Liver (tissue), 9 donors: Measurements from ENCODE around the gene ASTN1. TPM values are rescaled to one million over a fixed set of nuclear protein-coding genes. Genes with fewer than 3 reads are reported as not detected.
A peak's percentile ranks its signal among the peaks of the same experiment; 100 is the strongest.

Experiments
- DNase-seq: peaks from one replicate; pipeline ENCODE4 v3.0.0-alpha.2; 2017; ENCODE audit warnings: low spot score
- H3K27ac ChIP-seq, 2 donors: one replicate each; pipeline ENCODE4 v1.7.0; 2013; ENCODE audit warnings: inconsistent platforms in 2 of 2, low read length in 2 of 2, control low read depth in 1 of 2, low read depth in 1 of 2, mild to moderate bottlenecking in 1 of 2
- H3K27me3 ChIP-seq, 4 donors: one replicate each; pipeline versions ENCODE4 v1.6.1 to v1.7.0; 2013; ENCODE audit warnings: low read length in 3 of 4, inconsistent platforms in 1 of 4, mild to moderate bottlenecking in 1 of 4, moderate library complexity in 1 of 4; ENCODE audit not compliant: control insufficient read depth in 4 of 4, insufficient read depth in 4 of 4
- H3K36me3 ChIP-seq, 4 donors: one replicate each; pipeline versions ENCODE4 v1.6.1 to v1.7.0; 2013; ENCODE audit warnings: low read length in 3 of 4, mild to moderate bottlenecking in 3 of 4, low read depth in 1 of 4, moderate library complexity in 1 of 4; ENCODE audit not compliant: control insufficient read depth in 4 of 4, insufficient read depth in 3 of 4
- H3K4me1 ChIP-seq, 4 donors: one replicate each; pipeline versions ENCODE4 v1.6.1 to v1.7.0; 2013; ENCODE audit warnings: low read length in 3 of 4, mild to moderate bottlenecking in 3 of 4, moderate library complexity in 1 of 4; ENCODE audit not compliant: control insufficient read depth in 4 of 4, insufficient read depth in 4 of 4
- H3K4me3 ChIP-seq, 3 donors: one replicate each; pipeline versions ENCODE4 v1.6.1 to v1.7.0; 2013; ENCODE audit warnings: low read length in 3 of 3, control low read depth in 1 of 3, low read depth in 1 of 3, mild to moderate bottlenecking in 1 of 3
- H3K9ac ChIP-seq, 2 donors: one replicate each; pipeline ENCODE4 v1.7.0; 2013; ENCODE audit warnings: low read length in 2 of 2, mild to moderate bottlenecking in 2 of 2, moderate library complexity in 2 of 2, control low read depth in 1 of 2, low read depth in 1 of 2
- H3K9me3 ChIP-seq, 4 donors: one replicate each; pipeline versions ENCODE4 v1.6.1 to v1.7.0; 2013; ENCODE audit warnings: low read length in 3 of 4; ENCODE audit not compliant: control insufficient read depth in 4 of 4
- ATF3 ChIP-seq: IDR thresholded peaks from 2 replicates; pipeline ENCODE4 v1.6.1; 2016; ENCODE audit warnings: antibody characterized with exemption
- CTCF ChIP-seq: fragments of 150-350 bp; IDR thresholded peaks from 2 replicates; pipeline ENCODE4 v1.5.1; 2017; ENCODE audit warnings: improper control_type of control experiment, low read depth, low read length; ENCODE audit not compliant: missing input control
- EGR1 ChIP-seq, 2 donors: IDR thresholded peaks; 2 replicates each; pipeline ENCODE4 v1.6.1; 2016 to 2018; ENCODE audit warnings: antibody characterized with exemption in 2 of 2, low read depth in 2 of 2
- FOXA1 ChIP-seq: IDR thresholded peaks from 2 replicates; pipeline ENCODE4 v1.6.1; 2016; ENCODE audit warnings: antibody characterized with exemption
- FOXA2 ChIP-seq: IDR thresholded peaks from 2 replicates; pipeline ENCODE4 v1.6.1; 2016; ENCODE audit warnings: antibody characterized with exemption
- GABPA ChIP-seq, 2 donors: IDR thresholded peaks in 1 of 2; conservative IDR thresholded peaks in 1 of 2; 2 replicates each; pipeline ENCODE4 v1.6.1; 2016; ENCODE audit warnings: antibody characterized with exemption in 2 of 2, mild to moderate bottlenecking in 1 of 2, moderate library complexity in 1 of 2
- HNF4A ChIP-seq, 2 donors: conservative IDR thresholded peaks; 2 replicates each; pipeline ENCODE4 v1.6.1; 2016; ENCODE audit warnings: antibody characterized with exemption in 2 of 2, mild to moderate bottlenecking in 2 of 2
- HNF4G ChIP-seq: IDR thresholded peaks from 2 replicates; pipeline ENCODE4 v1.6.1; 2016; ENCODE audit warnings: antibody characterized with exemption
- JUND ChIP-seq, 2 donors: IDR thresholded peaks; 2 replicates each; pipeline ENCODE4 v1.6.1; 2016; ENCODE audit warnings: antibody characterized with exemption in 2 of 2
- MAX ChIP-seq: IDR thresholded peaks from 2 replicates; pipeline ENCODE4 v1.6.1; 2016; ENCODE audit warnings: antibody characterized with exemption
- NR2F2 ChIP-seq: IDR thresholded peaks from 2 replicates; pipeline ENCODE4 v1.6.1; 2016; ENCODE audit warnings: antibody characterized with exemption
- RAD21 ChIP-seq, 2 donors: IDR thresholded peaks; 2 replicates each; pipeline ENCODE4 v1.6.1; 2016; ENCODE audit warnings: antibody characterized with exemption in 2 of 2, mild to moderate bottlenecking in 2 of 2
- REST ChIP-seq: IDR thresholded peaks from 2 replicates; pipeline ENCODE4 v1.6.1; 2016; ENCODE audit warnings: antibody characterized with exemption, mild to moderate bottlenecking
- RXRA ChIP-seq, 2 donors: IDR thresholded peaks; 2 replicates each; pipeline ENCODE4 v1.6.1; 2017 to 2018; ENCODE audit warnings: antibody characterized with exemption in 2 of 2, mild to moderate bottlenecking in 1 of 2
- SP1 ChIP-seq: IDR thresholded peaks from 2 replicates; pipeline ENCODE4 v1.6.1; 2018; ENCODE audit warnings: antibody characterized with exemption, mild to moderate bottlenecking
- TAF1 ChIP-seq: conservative IDR thresholded peaks from 2 replicates; pipeline ENCODE4 v1.6.1; 2016; ENCODE audit warnings: antibody characterized with exemption, mild to moderate bottlenecking
- YY1 ChIP-seq: IDR thresholded peaks from 2 replicates; pipeline ENCODE4 v1.6.1; 2016; ENCODE audit warnings: antibody characterized with exemption, mild to moderate bottlenecking
- WGBS: extraction: QIAGEN DNeasy Blood & Tissue Kit; methylation state at CpG from one replicate; pipeline ENCODE4 v1.1.7; 2013; 5-methylcytosine and 5-hydroxymethylcytosine counted together
- polyA plus RNA-seq, 2 donors: library from polyadenylated mRNA; stranded (reverse) in 1 of 2; unstranded in 1 of 2; fragments of 200-250 nt in 1 of 2; fragments of >200 nt in 1 of 2; fragmentation: Nextera tagmentation in 1 of 2; extraction: Ambion mirVana in 1 of 2; gene quantifications; one replicate each; pipeline versions ENCODE4 v1.2.1 to v1.2.3, GENCODE V29; 2013 to 2015
- total RNA-seq, 2 donors: library from RNA; depleted of rRNA; stranded (reverse); fragments of >200 nt; gene quantifications; one replicate each; pipeline ENCODE4 v1.2.3, GENCODE V29; 2014
- donor health status: healthy.
- donor health status: healthy.
- donor health status: healthy.
- donor health status: healthy.
- donor health status: healthy.

ASTN1 gene
- total and polyA plus RNA-seq, 4 donors: 0.10 to 0.28 (median 0.18) TPM

GRCh38 chr1:177181631-177182291 is 17.2 kb upstream of the ASTN1 start (continued):
- TF ChIP-seq ATF3 (no peak), GABPA (IDR thresholded peaks at IDR 0.05 in 1 of 2, conservative IDR thresholded peaks at IDR 0.05 in 1 of 2) (no peak), FOXA1 (no peak), EGR1 (IDR thresholded peaks at IDR 0.05; ENCODE audit: low read depth in 2 of 2) (no peak), FOXA2 (no peak), RAD21 (IDR thresholded peaks at IDR 0.05) (peak; percentile 74 to 82)

GRCh38 chr1:177181280-177181630 is 16.7 kb upstream of the ASTN1 start:
- peaks cover 0 to 9% (median 6%) of the 10 kb centered on the region in 4 donors for H3K4me1 ChIP-seq
- H3K4me3 ChIP-seq: peak overlapping the region in 2 of 3 donors; percentile 8 to 36
- H3K9me3 ChIP-seq: no peaks in the 10 kb centered on the region
- no peak overlapping the region for H3K27ac ChIP-seq
- WGBS: 22% methylated on average over 13 of the region's 13 CpGs
- H3K36me3 ChIP-seq: no peaks in the 10 kb centered on the region
- H3K27me3 ChIP-seq: peaks cover 0 to 5% (median 0%) of the 10 kb centered on the region in 4 donors
- TF ChIP-seq CTCF (no peak), YY1 (no peak), HNF4G (no peak), RXRA (IDR thresholded peaks at IDR 0.05) (no peak), REST (no peak), TAF1 (no peak), EGR1 (IDR thresholded peaks at IDR 0.05; ENCODE audit: low read depth in 2 of 2) (no peak), FOXA1 (no peak), FOXA2 (no peak), SP1 (no peak), NR2F2 (no peak), ATF3 (no peak), MAX (no peak), JUND (IDR thresholded peaks at IDR 0.05) (no peak), HNF4A (conservative IDR thresholded peaks at IDR 0.05) (no peak)
- no peak for DNase-seq
- no peak overlapping the region for H3K9ac ChIP-seq
